Mammary epithelial cell (primary cell): ENCODE measurements around the gene RXRA.

Source experiments
- CTCF ChIP-seq, 2 donors: IDR thresholded peaks in 1 of 2; conservative IDR thresholded peaks in 1 of 2; 2 replicates each; pipeline ENCODE4 v1.5.1; 2011 to 2012; ENCODE audit warnings: inconsistent platforms in 2 of 2, low read length in 2 of 2, mild to moderate bottlenecking in 2 of 2, control low read depth in 1 of 2, low read depth in 1 of 2; ENCODE audit not compliant: insufficient read depth in 1 of 2; ENCODE audit errors: extremely low read depth in 1 of 2
- EZH2 ChIP-seq: IDR thresholded peaks from 2 replicates; pipeline ENCODE4 v1.6.1; 2012; ENCODE audit warnings: low read length, inconsistent platforms, borderline replicate concordance

GRCh38 chr9:134284741-134285140 lies 41.5 kb upstream of the RXRA start:
- TF ChIP-seq CTCF (conservative IDR thresholded peaks at IDR 0.05 in 1 of 2, IDR thresholded peaks at IDR 0.05 in 1 of 2; ENCODE audit: extremely low read depth in 1 of 2, insufficient read depth in 1 of 2, low read depth in 1 of 2, low read length in 2 of 2), result no peak
- no peak for TF ChIP-seq EZH2
